Stimulated activated CD4-positive, alpha-beta T cell treated with anti-CD3 and anti-CD28 coated beads, Interleukin-15, amount 100 ng/mL, for 24 hours (primary cell): Measurements from ENCODE around the gene SRA1.
A peak's percentile ranks its signal among the peaks of the same experiment; 100 is the strongest.

Experiments
- DNase-seq: peaks from one replicate; pipeline ENCODE4 v3.0.0-alpha.2; 2020

Gene SRA1

DNA sequence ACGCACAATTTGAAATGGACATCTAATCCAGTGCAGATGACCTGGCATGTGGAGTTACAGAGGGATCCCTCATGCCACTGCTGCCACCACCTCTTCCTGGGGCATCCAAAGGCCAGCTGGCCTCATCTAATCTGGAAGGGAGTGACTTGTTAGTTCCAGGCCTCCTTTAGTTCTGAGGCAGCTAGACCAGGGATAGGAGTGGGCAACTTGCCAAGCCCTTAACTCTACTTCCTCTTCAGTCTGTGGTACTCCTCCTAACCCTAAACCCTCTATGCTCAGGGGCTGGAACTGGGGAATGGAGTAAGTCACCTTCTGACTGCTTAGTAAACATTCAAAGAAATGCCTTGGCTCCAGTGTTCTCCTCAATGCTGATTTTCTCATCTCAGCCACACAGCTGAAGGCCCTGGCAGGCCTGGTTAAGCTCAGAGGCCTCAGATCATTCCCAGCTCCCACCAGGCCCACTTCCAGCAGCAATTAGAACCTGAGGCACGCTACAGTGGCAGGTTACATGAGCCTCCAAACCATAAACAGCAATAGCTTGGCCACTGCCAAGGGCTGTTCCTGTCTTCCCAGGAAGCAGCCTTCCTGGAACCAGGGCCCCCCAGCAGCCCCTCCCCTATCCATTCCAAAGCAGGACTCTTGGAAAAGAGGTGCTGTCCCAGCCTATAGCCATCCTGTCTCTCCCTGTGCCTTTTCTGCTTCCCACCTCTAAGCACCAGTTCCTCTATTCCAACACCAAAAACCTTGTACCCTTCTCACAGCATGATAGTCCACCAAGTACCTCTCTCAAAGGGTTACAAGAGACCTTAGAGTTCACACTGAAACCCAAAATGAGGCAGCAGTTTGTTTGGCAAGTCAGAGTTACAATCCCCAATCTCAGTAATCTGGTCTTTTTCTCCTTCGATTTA, 7.8 kb downstream of the SRA1 start:
- no peak for DNase-seq

DNA sequence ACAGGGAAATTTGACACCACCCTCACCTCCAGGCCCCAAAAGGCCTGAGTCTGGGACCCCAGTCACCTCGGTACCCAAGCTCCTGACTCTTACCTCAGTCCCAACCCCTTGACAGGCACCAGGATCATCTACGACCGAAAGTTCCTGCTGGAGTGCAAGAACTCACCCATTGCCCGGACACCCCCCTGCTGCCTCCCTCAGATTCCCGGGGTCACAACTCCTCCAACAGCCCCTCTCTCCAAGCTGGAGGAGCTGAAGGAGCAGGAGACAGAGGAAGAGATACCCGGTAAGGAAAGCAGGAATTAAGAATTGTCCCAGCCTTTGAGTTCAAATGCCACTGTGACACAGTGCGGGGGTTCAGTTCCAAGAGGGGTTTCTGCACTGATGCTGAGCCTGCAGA, 8.5 kb downstream of the SRA1 start:
- DNase-seq = no peak

DNA sequence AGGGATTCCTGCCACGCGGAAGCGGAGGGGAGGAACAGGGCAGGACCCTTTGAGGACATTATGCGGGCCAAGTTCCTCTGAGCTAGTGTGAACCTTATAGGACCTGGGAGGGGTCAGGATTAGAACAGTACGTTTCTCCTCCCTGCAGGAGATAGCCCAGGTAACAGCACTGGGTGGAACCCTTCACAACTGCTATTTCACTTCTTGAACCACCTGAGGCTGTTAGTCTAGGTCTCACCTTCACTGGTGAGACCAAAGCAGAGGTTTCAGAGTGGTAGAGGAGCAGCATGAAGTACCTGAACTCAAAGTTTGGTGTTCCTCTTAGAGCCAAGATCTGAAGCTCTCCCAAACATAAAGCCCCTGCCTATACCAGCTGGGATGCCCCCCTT, 9.0 kb downstream of the SRA1 start:
- no peak for DNase-seq

DNA sequence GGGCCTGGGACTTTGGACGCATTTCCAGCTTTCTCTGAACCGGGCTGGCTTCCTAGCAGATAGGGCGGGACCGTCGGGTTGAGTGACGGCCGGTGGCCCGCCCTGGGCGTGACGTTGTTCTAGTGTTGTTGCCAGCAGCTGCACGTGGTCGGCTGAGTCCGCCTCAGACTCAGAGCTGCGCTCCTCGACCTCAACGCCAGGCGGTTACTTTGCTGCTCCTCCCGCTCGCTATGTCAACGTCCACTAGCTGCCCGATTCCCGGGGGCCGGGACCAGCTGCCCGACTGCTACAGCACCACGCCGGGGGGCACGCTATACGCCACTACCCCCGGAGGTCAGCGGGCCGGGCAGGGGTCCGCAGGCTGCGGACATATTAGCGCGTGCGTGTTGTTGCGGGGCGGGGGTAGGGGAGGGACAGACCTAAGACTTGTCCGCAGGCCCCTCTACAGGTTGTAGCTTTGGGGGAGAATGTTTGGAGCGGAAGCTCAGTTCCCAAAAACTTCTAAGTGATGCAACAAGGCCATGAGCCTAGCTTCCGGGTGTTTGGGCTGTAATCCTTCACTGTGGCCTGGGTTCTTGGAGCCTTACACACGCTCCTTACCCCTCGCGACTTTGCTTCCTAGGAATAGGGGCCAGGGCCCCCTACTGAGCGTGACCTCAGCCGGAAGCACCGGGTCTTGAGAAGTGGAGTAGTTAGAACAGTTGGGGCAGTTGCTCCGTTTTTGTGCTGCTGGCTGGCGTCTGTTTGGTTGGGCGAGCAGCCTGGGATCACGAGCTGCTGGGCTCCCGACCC, 9.6 kb downstream of the SRA1 start, which contains the start of gene EIF4EBP3:
EIF4EBP3 (plus strand) TSS at position 155 of the 792 bp plus-strand sequence; CDS start at position 231, 76 bp downstream.
- DNase-seq = peak; percentile 93

DNA sequence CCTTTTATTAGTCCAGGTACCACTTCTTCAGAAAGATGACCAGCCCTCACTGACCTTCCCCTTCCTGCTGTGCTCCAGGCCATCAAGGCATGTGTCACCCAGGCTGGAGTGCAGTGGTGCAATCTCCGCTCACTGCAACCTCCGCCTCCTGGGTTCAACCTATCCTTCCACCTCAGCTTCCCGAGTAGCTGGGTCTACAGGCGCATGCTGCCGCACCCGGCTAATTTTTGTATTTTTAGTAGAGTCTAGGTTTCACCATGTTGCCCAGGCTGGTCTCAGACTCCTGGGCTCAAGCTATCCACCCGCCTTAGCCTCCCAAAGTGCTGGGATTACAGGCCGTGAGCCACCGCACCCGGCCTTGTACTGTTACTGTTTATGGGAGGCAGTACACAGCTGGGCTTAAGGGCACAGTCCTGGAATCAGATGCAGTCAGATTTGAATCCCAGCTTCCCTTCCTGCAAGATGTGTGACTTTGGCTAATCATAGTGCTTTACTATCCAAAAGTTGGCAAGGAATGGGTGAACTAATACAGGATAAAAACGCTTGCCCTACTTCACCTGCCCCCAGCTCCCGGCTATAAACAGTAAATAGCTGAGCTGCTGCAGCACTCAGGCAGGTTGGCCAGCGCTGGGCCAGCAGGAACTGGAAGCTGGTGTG, 10.3 kb downstream of the SRA1 start:
- no peak for DNase-seq

DNA sequence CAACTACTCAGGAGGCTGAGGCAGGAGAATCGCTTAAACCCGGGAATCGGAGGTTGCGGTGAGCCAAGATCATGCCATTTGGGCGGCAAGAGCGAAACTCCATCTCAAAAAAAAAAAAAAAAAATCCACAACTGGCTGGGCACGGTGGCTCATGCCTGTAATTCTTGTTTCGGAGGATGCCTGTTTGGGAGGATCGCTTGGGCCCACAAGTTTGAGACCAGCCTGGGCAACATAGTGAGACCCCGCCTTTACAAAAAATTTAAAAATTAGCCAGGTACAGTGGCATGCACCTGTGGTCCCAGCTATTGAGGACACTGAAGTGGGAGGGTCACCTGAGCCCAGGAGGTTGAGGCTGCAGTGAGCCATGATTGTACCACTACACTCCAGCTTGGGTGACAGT, 11.7 kb downstream of the SRA1 start:
- no peak for DNase-seq

DNA sequence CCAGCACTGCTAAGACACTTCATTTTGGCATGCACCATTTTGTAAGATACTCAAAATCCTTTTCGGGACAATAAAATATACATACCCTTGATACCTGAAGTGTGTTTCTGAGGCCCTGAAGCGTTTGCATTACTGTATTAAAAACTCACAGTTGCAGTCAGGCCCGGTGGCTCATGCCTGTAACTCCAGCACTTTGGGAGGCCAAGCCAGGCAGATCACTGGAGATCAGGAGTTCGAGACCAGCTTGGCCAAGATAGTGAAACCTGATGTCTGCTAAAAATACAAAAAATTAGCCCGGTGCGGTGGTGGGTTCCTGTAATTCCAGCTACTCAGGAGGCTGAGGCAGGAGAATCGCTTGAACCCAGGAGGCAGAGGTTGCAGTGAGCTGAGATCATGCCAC, 12.3 kb downstream of the SRA1 start:
- DNase-seq = no peak

DNA sequence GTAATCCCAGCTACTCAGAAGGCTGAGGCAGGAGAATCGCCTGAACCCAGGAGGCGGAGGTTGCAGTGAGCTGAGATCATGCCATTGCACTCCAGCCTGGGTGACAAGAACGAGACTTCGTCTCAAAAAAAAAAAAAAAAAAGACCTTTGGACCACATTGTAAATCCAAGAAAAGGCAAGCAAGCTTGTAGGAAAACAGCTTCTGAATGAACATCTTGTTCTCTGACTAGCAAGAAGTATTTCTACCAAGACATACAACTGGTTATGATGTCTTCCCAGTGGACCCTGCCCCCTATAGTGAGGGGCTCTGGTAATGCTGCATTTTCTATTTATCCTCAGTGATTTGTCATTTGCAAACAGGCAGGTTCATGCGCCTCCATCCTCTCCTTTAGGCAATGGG, 14.3 kb downstream of the SRA1 start:
- no peak for DNase-seq

DNA sequence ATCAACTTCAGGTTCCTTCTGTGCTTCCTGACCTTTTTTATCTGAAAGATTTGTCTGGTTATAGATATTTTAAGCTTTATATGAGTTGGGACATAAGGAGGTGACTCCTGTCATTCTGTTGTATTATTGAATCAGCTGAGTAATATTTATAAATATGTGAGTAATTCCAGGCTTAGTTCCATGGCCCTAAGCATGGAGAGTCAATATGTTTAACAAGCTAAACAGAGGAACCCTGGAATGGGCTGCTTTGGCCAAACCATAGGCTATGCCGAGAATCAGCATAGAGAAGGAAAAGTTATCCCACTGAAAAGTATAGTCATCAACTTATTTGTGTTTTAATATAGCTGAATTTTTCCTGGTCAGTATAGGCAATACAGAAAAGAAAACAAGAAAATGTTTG, 17.0 kb downstream of the SRA1 start:
- DNase-seq = no peak

DNA sequence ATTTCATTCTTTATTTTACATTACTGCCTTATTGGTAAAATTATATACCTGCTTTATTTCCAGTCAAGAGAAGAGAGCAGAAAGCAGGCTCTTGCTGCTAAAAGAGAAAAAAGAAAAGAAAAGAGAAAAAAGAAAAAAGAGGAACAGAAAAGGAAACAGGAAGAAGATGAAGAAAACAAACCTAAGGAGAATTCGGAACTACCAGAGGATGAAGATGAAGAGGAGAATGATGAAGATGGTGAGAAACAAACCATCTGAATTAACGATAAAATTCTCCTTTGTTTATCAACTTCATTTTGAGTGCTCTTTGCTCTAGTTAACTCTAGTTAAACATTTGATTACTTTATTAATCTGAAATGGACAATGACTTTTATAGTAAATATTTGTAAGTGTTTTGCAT, 33.3 kb downstream of the SRA1 start:
- DNase-seq = no peak

DNA sequence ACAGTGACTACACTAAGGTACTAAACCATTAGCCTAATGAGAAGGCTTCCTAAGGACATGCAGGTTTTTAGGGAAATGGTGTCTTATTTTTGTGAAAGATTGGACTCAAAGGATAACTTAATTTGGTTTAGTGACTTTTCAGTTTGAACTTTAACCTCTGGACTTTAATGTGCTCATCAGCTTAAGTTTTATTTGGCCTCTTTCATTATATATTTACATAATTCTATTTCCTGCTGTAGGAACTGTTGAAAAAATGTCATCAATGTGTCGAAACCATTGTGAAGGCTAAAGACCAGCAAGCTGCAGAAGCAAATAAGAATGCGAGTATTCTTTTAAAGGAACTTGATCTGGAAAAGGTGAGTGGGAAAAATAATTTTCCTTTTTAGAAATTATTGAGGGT, 44.1 kb downstream of the SRA1 start:
- no peak for DNase-seq

DNA sequence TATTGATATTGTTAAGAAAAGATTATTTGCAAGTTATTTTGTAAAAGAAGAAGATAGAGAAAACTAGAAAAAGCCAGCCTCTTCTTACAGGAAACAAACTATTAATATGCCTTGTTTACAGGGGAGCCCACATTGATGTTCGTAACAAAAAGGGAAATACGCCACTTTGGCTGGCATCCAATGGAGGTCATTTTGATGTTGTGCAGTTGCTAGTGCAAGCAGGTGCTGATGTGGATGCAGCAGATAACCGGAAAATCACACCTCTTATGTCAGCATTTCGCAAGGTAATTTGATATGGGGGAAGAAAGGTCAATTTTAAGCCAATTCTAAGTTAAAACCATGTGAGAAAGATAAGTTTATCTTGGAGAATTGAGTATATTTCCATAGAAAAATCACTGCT, 47.4 kb downstream of the SRA1 start:
- DNase-seq = no peak

DNA sequence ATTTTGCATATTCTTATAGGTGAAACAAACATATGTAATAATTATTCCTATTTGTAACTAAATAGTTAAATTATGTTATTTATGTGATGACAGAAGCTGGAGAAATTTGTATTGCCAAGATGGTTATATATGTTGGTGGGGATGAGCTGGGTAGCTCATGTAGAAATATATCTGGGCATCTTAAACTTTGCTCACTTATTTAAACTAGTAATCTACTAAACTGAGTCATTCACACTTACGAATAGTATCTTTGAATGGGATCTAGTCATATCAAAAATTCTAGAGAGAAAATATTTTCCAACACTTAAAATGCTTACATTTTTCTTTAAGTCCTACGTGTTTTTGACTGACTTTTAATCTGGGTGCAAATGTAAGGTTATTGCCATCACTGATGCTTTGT, 54.4 kb downstream of the SRA1 start:
- DNase-seq = no peak
